Right lung (tissue), 5 donors: ENCODE measurements around the gene STAT5A. TPM values are rescaled to one million over a fixed set of nuclear protein-coding genes. Genes with fewer than 3 reads are reported as not detected.
"Not testable (repeated sequence)": the region's sequence is repeated elsewhere in the genome, so short reads cannot be mapped to it uniquely, and the experiment has no call there.

ENCODE experiments used
- DNase-seq, 2 donors: peaks; one replicate each; pipeline ENCODE4 v3.0.0-alpha.2; 2013
- polyA plus RNA-seq, 5 donors: library from polyadenylated mRNA; unstranded; fragments of 120-200 nt; gene quantifications; one replicate each; pipeline versions ENCODE4 v1.2.1 to v1.2.3, GENCODE V29; 2013; ENCODE audit warnings: inconsistent platforms in 1 of 5, low replicate concordance in 1 of 5; ENCODE audit not compliant: insufficient read length in 5 of 5, insufficient read depth in 1 of 5

The STAT5A gene
- polyA plus RNA-seq, 5 donors: 6.9 to 13.7 (median 10.4) TPM

DNA sequence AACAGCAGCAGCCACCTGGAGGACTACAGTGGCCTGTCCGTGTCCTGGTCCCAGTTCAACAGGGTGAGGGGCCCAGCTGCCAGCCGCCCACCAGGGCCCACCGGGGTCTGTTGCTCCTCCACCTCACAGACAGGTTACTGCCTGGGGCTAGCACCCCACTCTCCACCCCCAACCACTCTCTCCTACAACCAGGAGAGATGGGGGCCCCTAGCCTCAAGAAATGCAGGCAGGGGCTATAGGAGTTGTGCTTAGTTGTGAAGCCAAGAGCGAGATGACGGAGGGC is 18.0 kb downstream of the STAT5A start:
- no peak for DNase-seq

DNA sequence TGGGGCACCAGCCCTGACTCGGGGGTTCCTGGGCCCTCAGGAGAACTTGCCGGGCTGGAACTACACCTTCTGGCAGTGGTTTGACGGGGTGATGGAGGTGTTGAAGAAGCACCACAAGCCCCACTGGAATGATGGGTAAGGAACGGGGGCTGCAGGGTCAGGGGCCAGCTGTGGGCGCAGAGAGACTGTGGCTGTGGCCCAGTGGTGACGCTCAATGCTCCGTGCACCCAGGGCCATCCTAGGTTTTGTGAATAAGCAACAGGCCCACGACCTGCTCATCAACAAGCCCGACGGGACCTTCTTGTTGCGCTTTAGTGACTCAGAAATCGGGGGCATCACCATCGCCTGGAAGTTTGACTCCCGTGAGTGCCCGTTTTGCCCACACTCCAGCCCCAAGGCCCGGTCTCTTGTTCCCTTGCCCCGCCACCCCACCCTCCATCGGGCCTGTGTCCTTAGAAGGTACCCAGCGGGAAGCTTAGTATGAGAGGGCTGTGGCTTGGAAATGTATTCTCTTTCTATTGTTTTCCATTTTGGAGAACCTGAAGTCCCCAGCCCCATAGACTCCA is 19.1 kb downstream of the STAT5A start:
- DNase-seq: no peak

DNA sequence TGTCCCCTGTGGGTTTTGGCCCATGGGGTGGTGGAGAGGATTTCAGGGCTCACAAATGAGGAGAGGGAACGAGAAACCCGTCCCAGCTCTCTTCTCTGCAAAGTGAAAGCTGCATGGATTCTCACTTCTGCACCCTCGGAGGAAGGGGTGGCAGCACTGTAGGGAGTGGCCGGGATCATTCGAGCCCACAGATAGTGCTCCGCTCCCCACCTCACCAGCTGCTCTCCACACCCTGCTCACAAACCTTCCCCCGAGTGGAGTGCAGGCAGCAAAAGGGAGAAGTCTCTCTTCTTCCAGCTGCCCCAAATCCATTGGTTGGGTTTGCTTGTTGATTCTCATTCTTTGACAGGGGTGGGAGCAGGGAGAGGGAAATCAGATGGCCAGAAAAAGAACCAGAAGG is 20.1 kb downstream of the STAT5A start:
- DNase-seq: no peak

DNA sequence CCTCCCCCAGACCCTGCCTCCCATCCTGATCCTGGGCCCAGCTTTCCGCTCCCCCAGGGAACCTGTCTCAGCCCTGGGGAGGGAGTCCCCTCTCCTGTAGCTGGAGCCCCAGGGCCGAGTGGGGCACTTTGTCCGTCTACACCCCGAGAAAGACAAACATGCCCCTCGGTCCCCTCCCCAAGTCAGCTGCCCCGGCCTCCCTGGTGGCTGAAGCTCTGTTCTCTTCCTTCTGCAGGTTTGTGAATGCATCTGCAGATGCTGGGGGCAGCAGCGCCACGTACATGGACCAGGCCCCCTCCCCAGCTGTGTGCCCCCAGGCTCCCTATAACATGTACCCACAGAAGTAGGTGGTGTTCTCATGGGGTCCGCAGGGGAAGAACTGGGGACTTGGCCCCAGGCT is 20.8 kb downstream of the STAT5A start:
- no peak for DNase-seq

DNA sequence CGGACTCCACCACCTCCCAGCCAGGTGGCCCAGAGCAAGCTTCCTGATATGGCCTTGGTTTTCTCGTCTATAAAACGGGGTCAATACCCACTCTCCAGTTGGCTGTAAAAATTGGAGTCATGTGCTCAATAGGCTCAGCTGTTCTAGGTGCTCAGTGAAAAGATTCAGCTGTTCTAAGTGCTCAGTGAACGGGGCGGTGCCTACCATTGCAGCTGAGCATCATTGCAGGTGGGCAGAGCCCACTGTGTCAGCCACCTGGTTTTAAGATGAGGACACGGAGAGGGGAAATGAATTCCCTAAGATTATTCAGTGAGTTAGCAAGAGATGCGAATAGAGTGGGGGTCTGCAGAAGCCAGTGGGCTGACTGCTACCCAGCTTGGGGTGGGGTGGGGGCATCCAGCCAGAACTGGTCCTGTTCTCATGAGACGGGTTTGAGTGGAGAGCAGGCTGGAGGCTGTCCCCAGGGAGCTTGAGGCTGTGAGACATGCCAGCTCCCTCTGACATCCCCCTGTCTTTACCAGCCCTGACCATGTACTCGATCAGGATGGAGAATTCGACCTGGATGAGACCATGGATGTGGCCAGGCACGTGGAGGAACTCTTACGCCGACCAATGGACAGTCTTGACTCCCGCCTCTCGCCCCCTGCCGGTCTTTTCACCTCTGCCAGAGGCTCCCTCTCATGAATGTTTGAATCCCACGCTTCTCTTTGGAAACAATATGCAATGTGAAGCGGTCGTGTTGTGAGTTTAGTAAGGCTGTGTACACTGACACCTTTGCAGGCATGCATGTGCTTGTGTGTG is 21.9 kb downstream of the STAT5A start:
- DNase-seq: no peak

DNA sequence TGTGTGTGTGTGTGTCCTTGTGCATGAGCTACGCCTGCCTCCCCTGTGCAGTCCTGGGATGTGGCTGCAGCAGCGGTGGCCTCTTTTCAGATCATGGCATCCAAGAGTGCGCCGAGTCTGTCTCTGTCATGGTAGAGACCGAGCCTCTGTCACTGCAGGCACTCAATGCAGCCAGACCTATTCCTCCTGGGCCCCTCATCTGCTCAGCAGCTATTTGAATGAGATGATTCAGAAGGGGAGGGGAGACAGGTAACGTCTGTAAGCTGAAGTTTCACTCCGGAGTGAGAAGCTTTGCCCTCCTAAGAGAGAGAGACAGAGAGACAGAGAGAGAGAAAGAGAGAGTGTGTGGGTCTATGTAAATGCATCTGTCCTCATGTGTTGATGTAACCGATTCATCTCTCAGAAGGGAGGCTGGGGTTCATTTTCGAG is 22.5 kb downstream of the STAT5A start:
- no peak for DNase-seq

DNA sequence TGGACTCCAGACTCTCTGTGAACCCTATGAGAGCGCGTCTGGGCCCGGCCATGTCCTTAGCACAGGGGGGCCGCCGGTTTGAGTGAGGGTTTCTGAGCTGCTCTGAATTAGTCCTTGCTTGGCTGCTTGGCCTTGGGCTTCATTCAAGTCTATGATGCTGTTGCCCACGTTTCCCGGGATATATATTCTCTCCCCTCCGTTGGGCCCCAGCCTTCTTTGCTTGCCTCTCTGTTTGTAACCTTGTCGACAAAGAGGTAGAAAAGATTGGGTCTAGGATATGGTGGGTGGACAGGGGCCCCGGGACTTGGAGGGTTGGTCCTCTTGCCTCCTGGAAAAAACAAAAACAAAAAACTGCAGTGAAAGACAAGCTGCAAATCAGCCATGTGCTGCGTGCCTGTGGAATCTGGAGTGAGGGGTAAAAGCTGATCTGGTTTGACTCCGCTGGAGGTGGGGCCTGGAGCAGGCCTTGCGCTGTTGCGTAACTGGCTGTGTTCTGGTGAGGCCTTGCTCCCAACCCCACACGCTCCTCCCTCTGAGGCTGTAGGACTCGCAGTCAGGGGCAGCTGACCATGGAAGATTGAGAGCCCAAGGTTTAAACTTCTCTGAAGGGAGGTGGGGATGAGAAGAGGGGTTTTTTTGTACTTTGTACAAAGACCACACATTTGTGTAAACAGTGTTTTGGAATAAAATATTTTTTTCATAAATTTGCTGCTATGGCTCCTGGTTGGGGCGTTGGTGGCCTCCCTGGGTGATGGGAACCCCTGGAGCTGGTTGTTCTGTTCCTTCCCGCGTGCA is 23.1 kb downstream of the STAT5A start:
- DNase-seq: peak; percentile 89 to 91

DNA sequence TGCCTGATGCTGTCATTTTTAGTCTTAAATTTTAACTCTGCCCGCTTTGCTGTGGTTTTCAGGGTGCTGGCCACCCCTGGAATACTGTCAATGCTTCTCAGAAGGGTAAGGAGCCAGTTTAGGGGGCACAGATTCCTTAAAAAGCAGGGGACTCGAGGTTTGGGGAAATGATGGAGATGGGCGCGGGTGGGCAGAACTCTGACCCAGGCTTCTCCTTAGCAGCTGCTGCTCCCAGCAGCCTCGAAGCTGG is 23.7 kb downstream of the STAT5A start:
- DNase-seq: no peak

DNA sequence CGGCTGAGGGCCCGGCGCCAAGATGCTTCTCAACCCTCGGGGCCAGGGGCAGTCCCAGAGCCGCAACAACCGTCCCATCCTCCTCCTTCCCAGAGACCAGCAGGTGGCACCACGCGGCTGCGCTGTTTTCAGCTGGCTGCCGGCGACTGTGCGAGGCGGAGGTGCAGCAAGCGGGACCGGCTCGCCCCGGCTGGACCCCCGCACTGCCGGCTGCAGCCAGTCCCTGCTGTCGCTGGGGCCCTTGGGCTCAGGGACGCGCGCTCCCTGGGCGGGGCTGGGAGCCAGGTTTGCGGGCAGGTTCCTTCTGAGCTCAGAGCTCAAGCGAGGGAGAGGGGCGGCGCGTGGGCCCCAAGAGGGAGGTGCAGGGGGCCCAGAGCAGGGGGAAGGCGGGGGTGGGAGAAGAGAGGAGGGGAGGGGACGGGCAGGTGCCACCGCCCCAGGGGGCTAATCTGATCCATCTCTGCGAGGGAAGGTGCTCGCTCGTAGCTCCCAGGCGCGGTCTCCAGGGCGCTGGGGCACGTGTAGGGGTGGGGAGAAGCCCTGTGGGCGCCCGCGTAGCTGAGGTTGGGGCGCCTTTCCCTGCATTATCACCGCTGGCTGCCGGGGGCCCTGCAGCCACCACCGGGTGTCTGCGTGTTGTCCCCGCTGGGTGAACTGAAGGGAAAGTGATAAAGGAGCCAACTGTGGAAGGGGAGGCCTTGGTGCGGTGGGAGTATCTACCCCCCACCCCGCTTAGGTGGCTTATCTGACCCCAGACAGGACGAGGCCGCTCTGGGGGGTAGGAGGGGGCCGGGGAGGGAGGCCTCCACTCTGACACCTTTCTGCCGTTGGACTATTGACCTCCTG is 24.2 kb downstream of the STAT5A start:
- peak; percentile 80 to 84 for DNase-seq

DNA sequence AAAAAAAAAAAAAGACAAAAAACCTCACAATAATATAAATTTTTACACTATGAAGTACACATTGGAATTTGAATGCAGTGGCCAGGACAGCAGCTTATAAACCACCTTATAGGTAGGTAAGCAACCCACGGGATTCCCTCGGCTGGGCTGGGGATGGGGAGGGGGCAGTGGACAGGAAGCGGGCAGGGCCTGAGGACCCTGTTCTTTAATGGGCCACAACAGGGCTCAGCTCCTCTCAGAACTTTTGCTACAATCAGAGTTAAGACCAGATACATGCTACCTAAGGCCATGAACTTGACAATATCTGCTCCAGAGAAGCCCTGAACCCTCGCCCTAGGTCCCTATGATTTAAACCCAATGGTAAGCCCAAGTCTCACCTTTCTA is 25.1 kb downstream of the STAT5A start:
- DNase-seq: no peak

DNA sequence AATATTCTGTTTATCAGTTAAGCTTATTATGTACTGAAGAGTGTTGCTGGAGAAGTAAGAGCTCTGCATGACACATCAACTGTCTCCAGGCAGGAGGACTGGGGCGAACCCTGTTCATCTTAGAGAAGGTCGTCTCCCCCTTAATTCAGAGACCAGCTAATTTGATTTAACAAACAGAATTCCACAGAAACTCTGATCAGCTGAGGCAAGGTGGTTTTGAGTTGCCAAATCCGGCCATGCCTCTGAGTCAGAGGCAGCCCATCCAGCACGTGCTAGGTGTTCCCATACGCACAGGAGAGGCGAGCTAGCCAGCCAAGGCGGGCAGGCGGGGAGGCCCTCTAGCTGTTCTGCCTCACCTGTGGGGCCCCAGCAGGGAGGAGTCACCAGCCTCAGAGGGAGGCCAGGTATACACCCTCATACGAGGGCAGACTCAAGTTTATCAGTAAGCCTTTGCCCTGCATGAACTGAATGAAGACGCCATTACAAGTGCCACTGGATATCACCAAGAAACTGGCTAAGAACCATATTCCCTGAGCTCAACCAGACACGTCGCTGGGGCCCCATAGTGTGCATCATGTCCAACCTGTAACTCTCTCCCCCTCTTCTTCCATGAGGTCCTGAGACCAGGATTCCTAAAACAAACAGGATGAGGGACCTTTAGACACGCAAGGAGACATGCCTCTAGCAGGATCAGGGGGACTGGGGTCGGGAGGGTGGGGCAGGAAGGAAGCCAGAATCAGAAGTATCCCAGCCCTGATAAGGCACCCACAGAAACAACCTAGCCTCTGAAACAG is 25.7 kb downstream of the STAT5A start:
- DNase-seq: no peak

DNA sequence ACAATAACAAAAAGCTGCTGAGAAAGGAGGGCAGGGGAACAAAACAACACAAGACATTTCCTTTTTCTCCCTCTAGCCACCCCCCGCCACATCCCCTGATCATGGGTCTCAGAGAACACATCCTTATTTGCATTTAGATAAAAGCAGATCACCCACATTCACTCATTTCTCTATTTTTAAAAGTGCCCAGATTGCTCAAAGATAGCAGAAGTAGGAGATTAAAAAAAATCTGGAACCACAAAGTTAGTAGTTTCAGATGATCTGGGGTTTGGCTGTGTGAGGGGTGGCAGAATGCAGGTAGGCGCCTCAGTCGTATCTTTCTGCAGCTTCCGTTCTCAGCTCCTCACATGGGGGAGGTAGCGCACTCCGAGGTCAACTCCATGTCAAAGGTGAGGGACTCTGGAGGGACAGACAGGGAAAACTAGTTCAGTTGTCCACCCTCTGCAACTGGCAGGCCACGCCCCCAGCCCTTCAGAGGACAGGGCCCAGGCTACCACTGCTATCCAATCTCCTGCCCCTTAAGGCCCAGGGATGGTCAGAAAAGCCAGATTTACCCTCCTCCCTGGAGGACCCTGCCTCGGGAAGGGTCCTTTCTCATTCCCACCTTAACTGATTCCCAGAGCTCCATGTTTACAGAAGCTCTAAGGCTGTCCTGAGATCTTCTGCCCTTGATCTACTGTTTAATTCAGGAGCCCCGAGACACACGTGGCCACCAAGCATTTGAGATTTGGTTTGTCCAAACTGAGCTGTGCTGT is 27.3 kb downstream of the STAT5A start:
- DNase-seq: no peak

DNA sequence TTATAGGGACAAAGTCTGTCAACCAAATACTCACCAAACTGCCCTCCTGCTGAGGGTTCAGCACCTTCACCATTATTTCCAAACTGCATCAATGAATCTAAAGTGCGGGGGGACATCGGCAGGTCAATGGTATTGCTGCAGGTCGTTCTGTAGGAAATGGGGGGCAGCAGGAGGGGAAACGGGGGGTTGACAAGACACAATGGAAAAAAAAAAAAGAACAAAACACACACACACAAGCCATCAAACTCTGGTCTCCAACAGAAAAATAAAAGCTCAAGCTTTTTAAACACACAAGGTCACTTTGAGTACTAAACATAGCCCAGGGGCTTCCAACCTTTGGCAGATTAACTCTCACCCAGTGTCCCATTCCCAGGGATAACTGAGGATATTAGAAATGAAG is 28.5 kb downstream of the STAT5A start:
- no peak for DNase-seq

DNA sequence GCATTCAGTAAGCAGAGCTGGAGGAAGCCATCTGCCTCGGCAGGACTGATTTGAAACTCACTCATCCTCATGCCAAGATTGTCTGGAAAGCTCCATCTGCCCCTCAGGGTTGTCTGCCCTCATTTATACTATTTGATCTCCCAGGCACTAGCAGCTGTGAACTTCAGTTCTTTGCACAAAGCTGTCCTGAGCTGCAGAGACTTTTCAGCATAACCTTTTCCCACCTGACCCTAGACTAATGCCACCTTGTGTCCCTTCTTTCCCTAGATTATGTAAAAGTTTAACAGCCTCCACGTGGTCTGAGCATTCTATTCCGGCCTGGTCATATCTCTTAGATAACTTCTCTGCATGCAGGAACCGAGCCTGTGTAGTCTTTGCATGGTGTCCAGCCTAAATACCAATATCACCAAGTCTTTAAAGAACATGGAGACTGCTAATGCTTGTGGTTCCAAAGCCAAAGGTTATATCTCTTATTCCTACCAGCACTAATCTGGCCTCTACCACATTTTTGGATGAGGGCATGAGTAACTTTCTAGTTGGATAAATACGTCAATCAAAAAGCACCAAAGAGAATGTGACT is 29.1 kb downstream of the STAT5A start:
- DNase-seq: no peak

DNA sequence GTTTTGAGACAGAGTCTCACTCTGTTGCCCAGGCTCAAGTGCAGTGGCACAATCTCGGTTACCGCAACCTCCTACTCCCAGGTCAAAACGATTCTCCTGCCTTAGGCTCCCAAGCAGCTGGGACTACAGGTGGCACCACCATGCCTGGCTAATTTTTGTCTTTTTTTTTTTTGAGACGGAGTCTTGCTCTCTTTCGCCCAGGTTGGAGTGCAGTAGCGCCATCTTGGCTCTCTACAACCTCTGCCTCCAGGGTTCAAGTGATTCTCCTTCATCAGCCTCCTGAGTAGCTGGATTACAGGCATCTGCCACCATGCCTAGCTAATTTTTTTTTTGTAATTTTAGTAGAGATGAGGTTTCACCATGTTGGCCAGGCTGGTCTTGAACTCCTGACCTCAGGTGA is 29.7 kb downstream of the STAT5A start:
- not testable (repeated sequence) for DNase-seq

DNA sequence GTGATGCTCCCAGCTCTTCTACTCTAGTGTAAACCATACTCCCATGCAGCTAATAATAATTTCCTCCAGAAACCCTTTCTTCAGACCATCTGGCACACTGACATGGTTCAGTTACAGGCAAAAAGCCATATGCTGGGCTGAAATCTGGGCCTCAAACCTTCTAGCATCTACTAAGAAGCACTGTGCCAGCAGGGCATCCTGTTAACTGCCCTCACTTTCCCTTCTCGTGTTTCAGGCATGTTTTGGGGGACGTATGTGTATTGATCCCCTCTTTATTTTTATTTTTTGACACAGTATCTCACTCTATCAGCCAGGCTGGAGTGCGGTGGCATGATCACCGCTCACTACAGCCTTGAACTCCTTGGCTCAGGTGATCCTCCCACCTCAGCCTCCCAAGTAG is 33.3 kb downstream of the STAT5A start:
- no peak for DNase-seq

DNA sequence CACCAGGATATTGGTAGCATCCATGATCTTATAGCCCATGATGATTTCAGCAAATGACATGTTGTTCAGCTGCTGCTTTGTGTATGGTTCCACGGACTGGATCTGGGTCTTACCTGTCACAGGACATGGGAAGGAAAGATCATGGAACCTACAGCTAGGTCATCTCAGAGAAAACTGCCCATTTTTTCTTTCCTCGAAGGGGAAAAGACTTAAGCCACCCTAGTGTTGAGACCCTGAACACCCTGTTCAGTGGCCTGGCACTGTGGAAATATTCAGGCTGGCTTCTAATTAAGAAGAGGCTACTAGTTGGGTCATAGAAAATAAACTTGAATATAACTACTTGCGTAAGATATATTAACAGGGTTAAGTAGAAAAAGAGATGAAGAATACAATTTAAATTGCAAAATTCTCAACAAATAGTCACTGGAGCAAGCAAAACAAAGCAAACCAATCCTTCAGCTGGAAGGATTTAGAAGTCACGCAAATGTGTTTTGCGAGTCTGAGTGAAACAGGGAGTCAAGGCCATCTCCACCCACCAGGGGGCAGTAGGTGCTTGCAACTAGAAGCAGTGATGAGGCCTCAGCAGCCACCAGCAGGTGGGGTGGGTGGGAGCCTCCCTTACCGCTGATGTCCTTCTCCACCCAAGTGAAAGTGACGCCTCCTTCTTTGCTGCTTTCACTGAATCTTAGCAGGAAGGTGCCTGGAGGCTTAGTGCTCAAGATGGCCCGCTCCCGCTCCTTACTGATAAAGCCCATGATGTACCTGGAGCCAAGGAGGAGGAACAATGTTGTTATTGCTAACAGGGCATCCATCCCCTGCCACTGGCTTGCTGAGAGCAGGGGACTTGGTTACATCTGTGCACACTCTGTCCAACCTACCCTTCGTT is 34.3 kb downstream of the STAT5A start:
- peak; percentile 78 to 87 for DNase-seq

DNA sequence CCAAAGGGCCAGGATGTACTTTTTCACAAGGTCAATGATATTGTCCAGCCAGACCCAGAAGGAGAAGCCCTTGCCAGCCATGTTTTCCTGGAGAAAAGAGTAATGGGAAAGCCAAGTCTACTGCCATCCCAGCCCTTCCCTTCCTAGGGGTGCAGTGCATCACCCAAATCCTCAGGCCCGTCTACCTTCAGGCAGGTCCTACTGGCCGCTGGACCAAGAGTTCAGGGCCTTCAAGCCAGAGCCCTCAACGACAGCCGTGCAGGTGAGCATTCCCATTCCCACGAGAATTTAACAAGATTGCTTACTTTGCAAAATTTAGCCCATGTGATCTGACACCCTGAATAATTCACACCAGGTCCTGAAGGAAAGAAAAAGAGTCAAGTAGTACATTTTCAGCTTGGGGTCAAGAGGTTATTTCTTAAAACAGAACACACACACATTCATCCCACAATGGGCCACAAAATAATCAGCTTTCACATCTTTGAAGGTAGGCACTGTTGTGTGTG is 35.0 kb downstream of the STAT5A start:
- no peak for DNase-seq

DNA sequence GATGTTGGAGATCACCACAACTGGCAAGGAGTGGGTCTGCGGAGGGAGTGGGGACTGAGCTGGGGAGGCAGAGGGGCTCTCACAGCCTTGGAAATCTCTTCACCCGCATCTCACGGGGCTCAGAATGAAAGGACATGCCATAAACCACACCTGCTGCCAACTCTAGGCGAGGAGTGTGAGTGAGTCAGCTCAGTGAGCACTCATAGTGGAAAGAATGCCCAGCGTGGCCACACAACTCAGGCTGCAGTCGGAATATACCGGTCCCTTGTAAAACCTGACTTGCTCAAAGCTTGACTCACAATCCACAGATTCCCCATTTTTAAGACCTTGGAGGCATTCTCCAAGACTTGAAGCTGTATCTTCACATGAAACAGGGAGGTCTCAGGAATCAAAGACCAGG is 36.7 kb downstream of the STAT5A start:
- DNase-seq: no peak
